Peyer's patch (tissue), 4 donors: Measurements from ENCODE around the gene CPPED1. TPM values are rescaled to one million over a fixed set of nuclear protein-coding genes. Genes with fewer than 3 reads are reported as not detected.
A peak's percentile ranks its signal among the peaks of the same experiment; 100 is the strongest.

ENCODE experiments used
- DNase-seq, 3 donors: peaks; one replicate each; pipeline ENCODE4 v3.0.0-alpha.2; 2017 to 2019
- H3K27ac ChIP-seq, 4 donors: fragments of 200-600 bp; sonication (generic); one replicate each; pipeline ENCODE4 v1.5.1; 2016 to 2019
- H3K27me3 ChIP-seq, 2 donors: fragments of 200-600 bp; sonication (generic); one replicate each; pipeline ENCODE4 v1.5.1; 2019
- H3K36me3 ChIP-seq, 3 donors: fragments of 200-600 bp; sonication (generic); one replicate each; pipeline ENCODE4 v1.5.1; 2016 to 2019
- H3K4me1 ChIP-seq, 4 donors: fragments of 200-600 bp; sonication (generic); one replicate each; pipeline ENCODE4 v1.5.1; 2016 to 2019
- H3K4me3 ChIP-seq, 4 donors: fragments of 200-600 bp; sonication (generic); 1 replicate in 3 of 4; 2 replicates in 1 of 4; pipeline ENCODE4 v1.5.1; 2016 to 2019; ENCODE audit warnings: mild to moderate bottlenecking in 1 of 4
- H3K9me3 ChIP-seq, 4 donors: fragments of 200-600 bp; sonication (generic); one replicate each; pipeline ENCODE4 v1.5.1; 2016 to 2019; ENCODE audit warnings: mild to moderate bottlenecking in 1 of 4
- POLR2A ChIP-seq, 2 donors: fragments of 450-650 bp; IDR thresholded peaks; one replicate each; pipeline ENCODE4 v1.5.1; 2017; ENCODE audit warnings: antibody characterized with exemption in 2 of 2, mild to moderate bottlenecking in 2 of 2, moderate library complexity in 2 of 2
- total RNA-seq, 4 donors: library from RNA; depleted of rRNA; stranded (reverse); fragments of >200 nt; gene quantifications; one replicate each; pipeline ENCODE4 v1.1.0, GENCODE V29; 2016
- TF ChIP-seq, protein P1 (sequence below), 6 experiments: fragments of 450-650 bp in 4 of 6; fragments of 200-600 bp in 2 of 6; sonication (generic) in 1 of 6; IDR thresholded peaks; one replicate each; pipeline ENCODE4 v1.5.1; 2017 to 2019; ENCODE audit warnings: antibody characterized with exemption in 6 of 6, mild to moderate bottlenecking in 3 of 6, moderate library complexity in 1 of 6

The CPPED1 gene
- total RNA-seq, 4 donors from 2014 or later = 26.7 to 47.9 (median 36.3) TPM

- DNase-seq = peak in 1 of 3 donors; percentile 6
- no peak for TF ChIP-seq POLR2A (IDR thresholded peaks at IDR 0.05)
- TF ChIP-seq, protein P1, sequence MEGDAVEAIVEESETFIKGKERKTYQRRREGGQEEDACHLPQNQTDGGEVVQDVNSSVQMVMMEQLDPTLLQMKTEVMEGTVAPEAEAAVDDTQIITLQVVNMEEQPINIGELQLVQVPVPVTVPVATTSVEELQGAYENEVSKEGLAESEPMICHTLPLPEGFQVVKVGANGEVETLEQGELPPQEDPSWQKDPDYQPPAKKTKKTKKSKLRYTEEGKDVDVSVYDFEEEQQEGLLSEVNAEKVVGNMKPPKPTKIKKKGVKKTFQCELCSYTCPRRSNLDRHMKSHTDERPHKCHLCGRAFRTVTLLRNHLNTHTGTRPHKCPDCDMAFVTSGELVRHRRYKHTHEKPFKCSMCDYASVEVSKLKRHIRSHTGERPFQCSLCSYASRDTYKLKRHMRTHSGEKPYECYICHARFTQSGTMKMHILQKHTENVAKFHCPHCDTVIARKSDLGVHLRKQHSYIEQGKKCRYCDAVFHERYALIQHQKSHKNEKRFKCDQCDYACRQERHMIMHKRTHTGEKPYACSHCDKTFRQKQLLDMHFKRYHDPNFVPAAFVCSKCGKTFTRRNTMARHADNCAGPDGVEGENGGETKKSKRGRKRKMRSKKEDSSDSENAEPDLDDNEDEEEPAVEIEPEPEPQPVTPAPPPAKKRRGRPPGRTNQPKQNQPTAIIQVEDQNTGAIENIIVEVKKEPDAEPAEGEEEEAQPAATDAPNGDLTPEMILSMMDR (IDR thresholded peaks at IDR 0.05) = no peak
- no peak overlapping the region for H3K4me3 ChIP-seq
Observed at GRCh38 chr16:12716658-12717057, 87.0 kb downstream of the CPPED1 start.

DNA sequence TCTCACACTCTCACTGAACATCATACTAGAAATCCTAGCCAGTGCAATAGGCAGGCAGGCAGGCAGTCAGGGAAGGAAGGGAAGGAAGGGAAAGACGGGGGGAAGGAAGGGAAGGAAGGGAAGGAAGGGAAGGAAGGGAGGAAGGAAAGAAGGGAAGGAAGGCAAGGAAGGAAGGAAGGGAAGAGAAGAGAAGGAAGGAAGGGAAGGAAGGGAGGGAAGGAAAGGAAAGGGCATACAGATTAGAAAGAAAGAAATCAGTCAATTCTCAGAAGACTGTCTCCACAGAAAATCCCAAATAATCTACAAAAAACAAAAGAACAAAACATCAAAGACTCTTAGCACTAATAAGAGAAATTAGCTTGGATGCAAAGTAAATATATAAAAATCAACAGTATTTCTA lies 93.9 kb downstream of the CPPED1 start:
- no peak for DNase-seq

More at GRCh38 chr16:12716658-12717057, 87.0 kb downstream of the CPPED1 start:
- Histone ChIP-seq H3K27me3 (no peaks in the 10 kb centered on the region), H3K27ac (no peak overlapping the region), H3K9me3 (no peaks in the 10 kb centered on the region), H3K4me1 (no peaks in the 10 kb centered on the region), H3K36me3 (peaks cover 0 to under 1% (median 0%) of the 10 kb centered on the region in 3 donors)

GRCh38 chr16:12708266-12708665 lies 95.4 kb downstream of the CPPED1 start:
- Histone ChIP-seq H3K4me1 (no peaks in the 10 kb centered on the region), H3K9me3 (no peaks in the 10 kb centered on the region), H3K36me3 (peaks cover 0 to 10% (median 0%) of the 10 kb centered on the region in 3 donors), H3K4me3 (no peak overlapping the region), H3K27ac (no peak overlapping the region), H3K27me3 (no peaks in the 10 kb centered on the region)
- TF ChIP-seq POLR2A (IDR thresholded peaks at IDR 0.05) = no peak
- TF ChIP-seq, protein P1 (IDR thresholded peaks at IDR 0.05) = no peak
- DNase-seq = no peak

More for the DNA sequence above, 93.9 kb downstream of the CPPED1 start:
- TF ChIP-seq, protein P1 (IDR thresholded peaks at IDR 0.05) = no peak
- TF ChIP-seq POLR2A (IDR thresholded peaks at IDR 0.05) = no peak
- H3K27ac ChIP-seq = no peak overlapping the region
- no peaks in the 10 kb centered on the region for H3K9me3 ChIP-seq
- peaks cover 0 to 4% (median 0%) of the 10 kb centered on the region in 3 donors for H3K36me3 ChIP-seq
- no peak overlapping the region for H3K4me3 ChIP-seq
- no peaks in the 10 kb centered on the region for H3K27me3 ChIP-seq
- H3K4me1 ChIP-seq = no peaks in the 10 kb centered on the region

DNA sequence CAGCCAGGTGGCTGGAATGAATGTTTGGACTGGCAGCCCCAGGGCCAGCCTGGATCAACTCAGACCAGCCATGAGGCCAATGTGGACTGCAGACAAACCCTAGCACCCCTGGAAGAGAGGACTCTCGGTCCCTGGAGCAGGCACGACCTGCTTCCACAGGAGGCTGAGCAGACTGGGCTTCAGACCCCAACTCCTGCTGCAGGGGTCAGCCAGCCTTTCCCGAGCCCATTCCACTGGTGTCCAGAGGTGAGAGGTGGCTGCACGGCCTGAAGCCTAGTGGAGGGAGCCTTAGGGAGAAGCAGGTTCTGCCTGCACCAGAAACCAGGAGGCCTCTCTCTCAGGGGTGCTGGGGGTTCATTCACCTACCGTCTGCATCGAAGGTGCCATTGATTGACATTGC lies 97.1 kb downstream of the CPPED1 start:
- TF ChIP-seq POLR2A (IDR thresholded peaks at IDR 0.05) = no peak
- TF ChIP-seq, protein P1 (IDR thresholded peaks at IDR 0.05) = no peak
- Histone ChIP-seq H3K4me3 (no peak overlapping the region), H3K9me3 (no peaks in the 10 kb centered on the region), H3K27me3 (no peaks in the 10 kb centered on the region), H3K27ac (no peak overlapping the region), H3K36me3 (peaks cover 0 to 18% (median 0%) of the 10 kb centered on the region in 3 donors), H3K4me1 (no peaks in the 10 kb centered on the region)
- peak in 1 of 3 donors; percentile 14 for DNase-seq

DNA sequence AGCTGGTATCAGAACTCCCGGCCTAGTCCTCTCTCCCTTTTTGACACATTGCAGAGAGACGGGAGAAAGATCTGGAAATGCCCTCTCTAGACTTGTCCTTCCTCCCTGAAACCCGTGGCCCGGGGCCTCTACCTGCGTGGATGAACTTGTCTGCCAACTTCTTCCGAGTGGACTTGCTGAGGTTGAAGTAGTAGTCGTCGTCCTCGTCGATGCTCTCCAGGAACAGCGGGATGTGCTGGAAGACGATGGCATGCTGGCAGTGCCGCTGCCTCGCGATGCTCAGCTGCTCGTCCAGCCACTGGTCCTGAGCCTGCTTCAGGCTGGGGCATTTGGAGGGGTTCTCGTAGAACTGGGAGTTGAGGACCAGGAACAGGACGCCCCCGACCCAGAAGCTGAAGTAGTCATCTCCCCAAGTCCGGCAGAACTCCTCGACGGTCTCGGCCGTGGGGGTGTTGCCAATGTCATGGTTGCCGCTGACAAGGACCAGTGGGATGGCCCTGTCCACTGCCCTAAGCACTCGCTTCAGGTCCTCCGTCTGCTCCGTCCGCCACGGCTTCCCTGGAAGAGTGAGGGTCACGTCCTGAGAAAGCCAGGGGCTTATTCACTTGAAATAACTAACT lies 99.1 kb downstream of the CPPED1 start:
- TF ChIP-seq POLR2A (IDR thresholded peaks at IDR 0.05) = no peak
- TF ChIP-seq, protein P1 (IDR thresholded peaks at IDR 0.05) = no peak
- H3K27ac ChIP-seq = no peak overlapping the region
- no peaks in the 10 kb centered on the region for H3K4me1 ChIP-seq
- H3K36me3 ChIP-seq = peaks cover 0 to 14% (median 0%) of the 10 kb centered on the region in 3 donors
- no peaks in the 10 kb centered on the region for H3K27me3 ChIP-seq
- no peaks in the 10 kb centered on the region for H3K9me3 ChIP-seq
- no peak for DNase-seq
- no peak overlapping the region for H3K4me3 ChIP-seq
